GM06990 (cell line): ENCODE data around the gene MAPK1.
"Not testable (repeated sequence)": the region's sequence is repeated elsewhere in the genome, so short reads cannot be mapped to it uniquely, and the experiment has no call there.

Source experiments
- DNase-seq: peaks from one replicate; pipeline ENCODE4 v3.0.0-alpha.2; 2011; ENCODE audit not compliant: insufficient read length; ENCODE audit errors: extremely low read depth
- H3K27me3 ChIP-seq: replicated peaks from 2 replicates; pipeline ENCODE4 v1.6.0; 2011; ENCODE audit warnings: low read length; ENCODE audit not compliant: control insufficient read depth, insufficient read depth
- H3K36me3 ChIP-seq: 2 replicates; pipeline ENCODE4 v1.5.1; 2011; ENCODE audit warnings: low read length; ENCODE audit not compliant: control insufficient read depth, insufficient read depth
- H3K4me3 ChIP-seq: replicated peaks from 2 replicates; pipeline ENCODE4 v1.5.1; 2011; ENCODE audit warnings: low read depth, mild to moderate bottlenecking, control low read depth, low read length
- TF ChIP-seq, protein P1 (sequence below): IDR thresholded peaks from 2 replicates; pipeline ENCODE4 v1.5.1; 2011; ENCODE audit warnings: low read length, control low read depth, mild to moderate bottlenecking, inconsistent platforms; ENCODE audit not compliant: insufficient read depth, poor library complexity, severe bottlenecking

Gene MAPK1

DNA sequence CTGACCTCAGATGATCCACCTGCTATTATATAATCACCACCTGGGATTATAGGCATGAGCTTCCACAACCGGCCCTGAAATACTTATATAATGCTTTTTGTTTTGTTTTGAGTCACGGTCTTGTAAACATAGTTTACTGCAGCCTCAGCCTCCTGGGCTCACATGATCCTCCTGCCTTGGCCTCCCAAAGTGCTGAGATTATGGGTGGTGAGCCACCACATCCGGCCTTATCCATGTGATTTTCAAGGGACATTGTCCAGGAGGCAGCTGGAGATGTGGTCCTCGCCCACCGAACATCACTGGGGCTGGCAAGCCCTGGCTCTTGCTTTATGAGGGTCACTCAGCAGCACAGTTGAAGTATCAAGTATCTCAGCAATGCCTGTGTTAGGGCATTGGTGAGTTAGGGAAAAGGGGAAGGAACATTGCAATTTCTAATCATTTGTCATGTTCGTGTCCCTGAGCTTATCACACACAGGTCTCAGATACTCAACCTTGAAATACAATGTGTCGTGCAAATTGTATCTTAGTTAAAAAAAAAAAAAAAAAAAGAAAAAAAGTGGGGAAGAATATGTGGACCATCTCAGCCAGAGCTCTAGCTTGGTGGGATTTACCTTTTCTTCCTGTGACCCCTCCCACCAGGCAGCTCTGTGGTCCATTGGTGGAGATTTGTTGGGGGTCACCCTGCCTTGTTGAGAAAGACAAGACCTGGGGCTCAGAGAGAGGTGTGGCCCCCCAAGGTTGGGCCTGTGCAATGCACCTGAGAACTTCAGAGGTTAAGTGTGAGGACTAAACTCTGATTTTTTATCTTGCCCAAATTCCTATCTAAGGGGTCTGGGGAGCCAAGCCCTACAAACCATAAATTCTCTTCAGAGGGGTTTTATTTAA is 40.4 kb upstream of the MAPK1 start:
- no peak for DNase-seq
- Histone ChIP-seq H3K4me3 (no peak overlapping the region), H3K27me3 (no peaks in the 10 kb centered on the region), H3K36me3 (no peaks in the 10 kb centered on the region)
- TF ChIP-seq, protein P1, sequence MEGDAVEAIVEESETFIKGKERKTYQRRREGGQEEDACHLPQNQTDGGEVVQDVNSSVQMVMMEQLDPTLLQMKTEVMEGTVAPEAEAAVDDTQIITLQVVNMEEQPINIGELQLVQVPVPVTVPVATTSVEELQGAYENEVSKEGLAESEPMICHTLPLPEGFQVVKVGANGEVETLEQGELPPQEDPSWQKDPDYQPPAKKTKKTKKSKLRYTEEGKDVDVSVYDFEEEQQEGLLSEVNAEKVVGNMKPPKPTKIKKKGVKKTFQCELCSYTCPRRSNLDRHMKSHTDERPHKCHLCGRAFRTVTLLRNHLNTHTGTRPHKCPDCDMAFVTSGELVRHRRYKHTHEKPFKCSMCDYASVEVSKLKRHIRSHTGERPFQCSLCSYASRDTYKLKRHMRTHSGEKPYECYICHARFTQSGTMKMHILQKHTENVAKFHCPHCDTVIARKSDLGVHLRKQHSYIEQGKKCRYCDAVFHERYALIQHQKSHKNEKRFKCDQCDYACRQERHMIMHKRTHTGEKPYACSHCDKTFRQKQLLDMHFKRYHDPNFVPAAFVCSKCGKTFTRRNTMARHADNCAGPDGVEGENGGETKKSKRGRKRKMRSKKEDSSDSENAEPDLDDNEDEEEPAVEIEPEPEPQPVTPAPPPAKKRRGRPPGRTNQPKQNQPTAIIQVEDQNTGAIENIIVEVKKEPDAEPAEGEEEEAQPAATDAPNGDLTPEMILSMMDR = no peak

DNA sequence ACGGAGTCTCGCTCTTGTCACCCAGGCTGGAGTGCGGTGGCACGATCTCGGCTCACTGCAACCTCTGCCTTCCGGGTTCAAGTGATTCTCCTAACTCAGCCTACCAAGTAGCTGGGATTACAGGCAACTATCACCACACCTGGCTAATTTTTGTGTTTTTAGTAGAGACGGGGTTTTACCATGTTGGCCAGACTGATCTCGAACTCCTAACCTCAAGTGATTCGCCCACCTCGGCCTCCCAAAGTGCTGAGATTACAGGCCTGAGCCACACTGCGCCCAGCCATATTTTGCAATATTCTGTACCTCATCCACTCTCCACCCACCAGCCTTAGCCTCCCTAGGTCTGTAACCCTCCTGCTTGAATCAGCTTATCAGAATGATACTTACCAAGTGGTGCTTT is 37.8 kb upstream of the MAPK1 start:
- H3K36me3 ChIP-seq, H3K4me3 ChIP-seq, H3K27me3 ChIP-seq, DNase-seq: not testable (repeated sequence)

DNA sequence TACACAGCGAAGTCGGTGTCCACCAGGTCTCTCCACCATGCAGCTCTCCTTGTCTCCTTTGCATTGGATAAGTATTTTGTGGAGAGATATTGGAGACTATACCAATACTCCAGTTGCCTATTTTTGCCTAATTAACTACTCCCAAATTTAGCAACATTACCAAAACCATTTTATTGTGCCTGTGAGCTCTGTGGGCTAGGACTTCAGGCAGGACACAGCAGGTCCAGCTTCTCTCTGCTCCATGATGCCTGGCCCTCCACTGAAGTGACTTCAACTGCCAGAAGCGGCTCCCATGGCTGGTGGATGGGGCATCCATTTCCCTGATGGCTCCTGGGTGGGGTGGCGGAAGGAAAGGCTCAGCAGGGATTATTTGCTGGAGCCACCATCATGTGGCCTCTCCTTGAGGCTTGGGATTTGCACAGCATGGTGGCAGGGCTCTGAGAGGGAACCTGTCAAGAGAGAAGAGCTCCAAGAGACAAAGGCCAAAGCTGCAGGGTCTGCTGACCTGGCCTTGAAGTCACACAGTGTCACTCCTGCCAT is 36.9 kb upstream of the MAPK1 start:
- Histone ChIP-seq H3K36me3 (no peaks in the 10 kb centered on the region), H3K4me3 (no peak overlapping the region), H3K27me3 (no peaks in the 10 kb centered on the region)
- TF ChIP-seq, protein P1 = no peak
- no peak for DNase-seq

DNA sequence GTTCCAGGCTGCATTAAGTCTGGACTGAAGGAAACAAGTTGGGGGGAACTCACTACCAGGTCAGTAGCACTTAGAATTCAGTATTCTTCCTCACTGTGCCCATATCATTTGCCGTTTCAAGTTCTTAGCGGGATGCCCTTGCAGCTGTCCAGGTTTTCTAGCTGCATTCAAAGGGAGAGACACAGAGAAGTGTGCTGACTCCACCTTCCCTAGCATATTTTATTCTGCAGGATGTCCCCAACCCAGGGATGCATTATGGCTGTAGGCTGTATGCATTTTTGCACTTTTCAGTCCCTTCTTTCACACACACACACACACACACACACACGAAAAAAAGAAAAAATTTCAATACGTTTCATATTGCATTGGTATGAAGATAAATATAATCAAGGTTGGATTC is 35.8 kb upstream of the MAPK1 start:
- DNase-seq = no peak
- Histone ChIP-seq H3K36me3 (no peaks in the 10 kb centered on the region), H3K4me3 (no peak overlapping the region), H3K27me3 (no peaks in the 10 kb centered on the region)
- TF ChIP-seq, protein P1 = no peak

DNA sequence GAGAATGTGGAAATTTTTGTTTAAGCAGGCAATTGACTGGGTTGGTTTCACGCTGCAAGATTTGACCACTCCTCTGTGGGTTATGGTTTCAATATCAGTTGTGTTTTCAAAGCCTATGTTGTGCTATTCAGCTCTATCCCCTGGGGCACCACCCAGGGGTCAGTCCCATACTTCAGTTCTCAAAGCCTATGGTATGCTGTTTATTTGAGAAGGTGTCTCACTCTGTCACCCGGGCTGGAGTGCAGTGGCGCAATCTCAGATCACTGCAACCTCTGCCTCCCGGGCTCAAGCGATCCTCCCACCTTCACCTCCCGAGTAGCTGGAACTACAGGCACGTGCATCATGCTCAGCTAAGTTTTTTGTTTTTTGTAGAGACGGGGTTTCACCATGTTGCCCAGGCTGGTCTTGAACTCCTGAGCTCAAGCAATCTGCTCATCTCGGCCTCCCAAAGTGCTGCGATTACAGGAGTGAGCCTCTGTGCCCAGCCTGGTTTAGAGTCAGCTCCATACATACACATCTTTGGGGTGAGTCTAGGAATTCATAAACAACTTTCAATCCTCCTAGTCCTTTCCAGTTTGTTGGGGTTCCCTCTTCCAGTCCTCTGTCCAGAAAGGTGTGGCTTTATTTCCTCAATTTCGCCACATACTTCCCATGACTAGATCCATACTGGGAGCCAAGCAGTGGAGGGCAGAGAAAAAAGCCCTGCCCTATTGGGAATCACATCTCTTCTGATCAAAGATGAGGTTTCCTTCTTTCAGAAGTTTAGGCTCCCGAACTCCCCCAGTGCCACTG is 35.0 kb upstream of the MAPK1 start:
- no peak overlapping the region for H3K4me3 ChIP-seq
- H3K36me3 ChIP-seq = no peaks in the 10 kb centered on the region
- H3K27me3 ChIP-seq = no peaks in the 10 kb centered on the region
- TF ChIP-seq, protein P1 = no peak
- no peak for DNase-seq

DNA sequence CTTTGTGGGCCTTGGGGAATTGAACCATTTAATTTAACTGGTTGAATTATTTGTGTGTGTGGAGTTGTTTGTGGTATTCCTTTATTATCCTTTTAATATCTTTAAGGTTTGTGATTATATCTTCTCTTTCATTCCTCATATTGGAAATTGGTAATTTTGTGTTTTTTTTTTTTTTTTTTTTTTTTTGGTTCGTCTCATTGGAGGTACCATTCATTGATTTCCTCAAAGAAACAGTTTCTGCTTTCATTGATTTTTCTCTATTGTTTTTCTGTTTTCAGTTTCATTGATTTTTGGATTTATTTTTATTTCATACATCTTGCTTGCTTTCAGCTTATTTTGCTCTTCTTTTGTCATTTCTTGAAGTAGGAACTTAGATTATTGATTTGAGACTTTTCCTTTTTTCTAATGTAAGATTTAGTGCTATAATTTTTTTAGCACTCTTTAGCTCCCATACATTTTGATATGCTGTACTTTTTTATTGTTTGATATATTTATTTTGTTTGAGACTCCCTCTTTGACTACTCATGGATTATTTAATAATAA is 31.0 kb upstream of the MAPK1 start:
- no peak for DNase-seq
- TF ChIP-seq, protein P1 = no peak
- Histone ChIP-seq H3K36me3 (no peaks in the 10 kb centered on the region), H3K4me3 (no peak overlapping the region), H3K27me3 (no peaks in the 10 kb centered on the region)
